Hematopoietic multipotent progenitor cell treated with erythropoietin and hydrocortisone succinate and interleukin-3 and kit ligand, for 17 days (in vitro differentiated cells): Measurements from ENCODE around the gene TBC1D16.
"Not testable (repeated sequence)": the region's sequence is repeated elsewhere in the genome, so short reads cannot be mapped to it uniquely, and the experiment has no call there.

Source experiments
- DNase-seq: peaks from one replicate; pipeline ENCODE4 v3.0.0-alpha.2; 2015; ENCODE audit warnings: low spot score

Gene TBC1D16

GRCh38 chr17:80051681-80052080 lies 16.0 kb upstream of the TBC1D16 start:
- DNase-seq = no peak

GRCh38 chr17:80050706-80051105 lies 15.0 kb upstream of the TBC1D16 start:
- no peak for DNase-seq

GRCh38 chr17:80049986-80050385 lies 14.3 kb upstream of the TBC1D16 start:
- no peak for DNase-seq

- no peak for DNase-seq
Observed at GRCh38 chr17:80047176-80047575, 11.5 kb upstream of the TBC1D16 start.

- DNase-seq = not testable (repeated sequence)
Observed at GRCh38 chr17:80046709-80047108, 11.0 kb upstream of the TBC1D16 start.

- DNase-seq = no peak
Observed at GRCh38 chr17:80045703-80046102, 10.0 kb upstream of the TBC1D16 start.

- no peak for DNase-seq
Observed at GRCh38 chr17:80043963-80044362, 8.3 kb upstream of the TBC1D16 start.

- no peak for DNase-seq
Observed at GRCh38 chr17:80036715-80037477, 1.2 kb upstream of the TBC1D16 start.

GRCh38 chr17:80035937-80036714 lies 454 bp upstream of the TBC1D16 start, which contains the start of gene CCDC40:
Gene CCDC40, plus strand, starts transcription at chr17:80036642. Its CDS starts 21 bp downstream, at chr17:80036663.
- no peak for DNase-seq

- DNase-seq = no peak
Observed at GRCh38 chr17:80034791-80035686, 633 bp downstream of the TBC1D16 start.

GRCh38 chr17:80033840-80034239 lies 1.8 kb downstream of the TBC1D16 start:
- no peak for DNase-seq

- no peak for DNase-seq
Observed at GRCh38 chr17:80032614-80033171, 3.0 kb downstream of the TBC1D16 start.

- DNase-seq = no peak
Observed at GRCh38 chr17:80031691-80032430, 3.8 kb downstream of the TBC1D16 start.

GRCh38 chr17:80030730-80031410 lies 4.8 kb downstream of the TBC1D16 start:
- no peak for DNase-seq

- no peak for DNase-seq
Observed at GRCh38 chr17:80029258-80029974, 6.3 kb downstream of the TBC1D16 start.

GRCh38 chr17:80028030-80028429 lies 7.6 kb downstream of the TBC1D16 start:
- no peak for DNase-seq

- no peak for DNase-seq
Observed at GRCh38 chr17:80027043-80027435, 8.6 kb downstream of the TBC1D16 start.

- no peak for DNase-seq
Observed at GRCh38 chr17:80026359-80027042, 9.2 kb downstream of the TBC1D16 start.

- DNase-seq = no peak
Observed at GRCh38 chr17:80025796-80026195, 9.9 kb downstream of the TBC1D16 start.
